Adrenal gland (tissue), 5 donors: Measurements from ENCODE around the gene KLF16.

ENCODE experiments used
- POLR2A ChIP-seq, 2 donors: fragments of 450-650 bp; IDR thresholded peaks; one replicate each; pipeline ENCODE4 v1.6.1; 2017; ENCODE audit warnings: antibody characterized with exemption in 2 of 2, mild to moderate bottlenecking in 2 of 2, moderate library complexity in 1 of 2
- TF ChIP-seq, protein P1 (sequence below), 6 experiments: fragments of 450-650 bp in 4 of 6; fragments of 200-600 bp in 2 of 6; sonication (generic) in 1 of 6; IDR thresholded peaks; 1 replicate in 5 of 6; 2 replicates in 1 of 6; pipeline versions ENCODE4 v1.5.1 to v1.8.0; 2016 to 2021; ENCODE audit warnings: antibody characterized with exemption in 6 of 6, mild to moderate bottlenecking in 2 of 6, moderate library complexity in 1 of 6
- donor health status: DM: no; HTN: no; CAD: no.

DNA sequence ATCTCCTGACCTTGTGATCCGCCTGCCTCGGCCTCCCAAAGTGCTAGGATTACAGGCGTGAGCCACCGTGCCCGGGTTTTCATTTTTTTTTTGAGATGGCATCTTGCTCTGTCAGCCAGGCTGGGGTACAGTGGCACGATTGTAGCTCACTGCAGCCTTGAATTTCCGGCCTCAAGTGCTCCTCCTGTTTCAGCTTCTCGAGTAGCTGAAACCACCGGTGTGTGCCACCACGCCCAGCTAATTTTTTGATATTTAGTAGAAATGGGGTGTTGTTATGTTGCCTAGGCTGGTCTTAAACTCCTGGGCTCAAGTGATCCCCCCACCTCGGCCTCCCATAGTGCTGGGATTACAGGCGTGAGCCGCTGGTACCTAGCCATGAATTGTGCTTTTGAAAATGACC is 47.7 kb upstream of the KLF16 start:
- TF ChIP-seq, protein P1, sequence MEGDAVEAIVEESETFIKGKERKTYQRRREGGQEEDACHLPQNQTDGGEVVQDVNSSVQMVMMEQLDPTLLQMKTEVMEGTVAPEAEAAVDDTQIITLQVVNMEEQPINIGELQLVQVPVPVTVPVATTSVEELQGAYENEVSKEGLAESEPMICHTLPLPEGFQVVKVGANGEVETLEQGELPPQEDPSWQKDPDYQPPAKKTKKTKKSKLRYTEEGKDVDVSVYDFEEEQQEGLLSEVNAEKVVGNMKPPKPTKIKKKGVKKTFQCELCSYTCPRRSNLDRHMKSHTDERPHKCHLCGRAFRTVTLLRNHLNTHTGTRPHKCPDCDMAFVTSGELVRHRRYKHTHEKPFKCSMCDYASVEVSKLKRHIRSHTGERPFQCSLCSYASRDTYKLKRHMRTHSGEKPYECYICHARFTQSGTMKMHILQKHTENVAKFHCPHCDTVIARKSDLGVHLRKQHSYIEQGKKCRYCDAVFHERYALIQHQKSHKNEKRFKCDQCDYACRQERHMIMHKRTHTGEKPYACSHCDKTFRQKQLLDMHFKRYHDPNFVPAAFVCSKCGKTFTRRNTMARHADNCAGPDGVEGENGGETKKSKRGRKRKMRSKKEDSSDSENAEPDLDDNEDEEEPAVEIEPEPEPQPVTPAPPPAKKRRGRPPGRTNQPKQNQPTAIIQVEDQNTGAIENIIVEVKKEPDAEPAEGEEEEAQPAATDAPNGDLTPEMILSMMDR (IDR thresholded peaks at IDR 0.05) = no peak
- no peak for TF ChIP-seq POLR2A (IDR thresholded peaks at IDR 0.05)
